GM19452 (cell line): ENCODE measurements around the gene RNF121.

Source experiments
- ATAC-seq: cut with Tn5 transposase; IDR thresholded peaks from one replicate; pipeline ENCODE4 v1.9.1; 2021; ENCODE audit not compliant: unreplicated experiment

The RNF121 gene

DNA sequence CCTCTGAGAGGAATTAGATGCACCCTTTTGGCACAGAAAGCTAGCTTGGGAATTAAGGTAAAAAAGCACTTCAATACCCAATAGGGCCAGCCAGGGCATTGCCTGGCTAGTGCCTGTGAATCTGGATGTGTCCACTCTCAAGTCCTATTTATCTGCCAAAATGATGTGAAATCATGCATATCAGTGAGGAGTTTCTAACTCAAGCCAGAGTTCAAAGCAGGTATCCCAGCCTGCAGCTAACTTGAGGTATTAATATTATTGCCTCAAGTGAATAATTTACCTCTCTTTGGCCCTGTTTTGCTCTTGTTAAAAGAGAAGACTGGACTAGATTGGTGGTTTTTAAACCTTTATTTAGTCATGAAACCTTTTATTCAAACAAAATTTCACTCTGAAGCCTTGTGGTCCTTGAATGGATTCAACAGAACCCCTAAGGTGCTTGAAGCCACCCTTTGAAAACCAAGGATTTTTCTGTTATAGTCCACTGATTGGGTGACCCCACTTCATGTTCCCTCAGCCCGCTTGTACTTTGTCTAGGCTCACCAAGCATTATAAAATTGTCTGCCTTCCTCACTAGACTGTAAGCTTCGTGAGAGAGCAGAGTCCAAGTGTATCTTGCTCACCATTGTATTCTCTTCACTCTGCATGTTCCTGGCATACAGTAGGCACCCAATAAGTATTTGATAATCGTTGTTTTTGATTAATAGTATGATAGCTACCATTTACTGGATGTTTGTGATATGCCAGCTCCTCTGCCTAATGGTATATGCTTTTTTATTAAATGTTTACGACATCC, 4.5 kb downstream of the RNF121 start:
- no peak for ATAC-seq

DNA sequence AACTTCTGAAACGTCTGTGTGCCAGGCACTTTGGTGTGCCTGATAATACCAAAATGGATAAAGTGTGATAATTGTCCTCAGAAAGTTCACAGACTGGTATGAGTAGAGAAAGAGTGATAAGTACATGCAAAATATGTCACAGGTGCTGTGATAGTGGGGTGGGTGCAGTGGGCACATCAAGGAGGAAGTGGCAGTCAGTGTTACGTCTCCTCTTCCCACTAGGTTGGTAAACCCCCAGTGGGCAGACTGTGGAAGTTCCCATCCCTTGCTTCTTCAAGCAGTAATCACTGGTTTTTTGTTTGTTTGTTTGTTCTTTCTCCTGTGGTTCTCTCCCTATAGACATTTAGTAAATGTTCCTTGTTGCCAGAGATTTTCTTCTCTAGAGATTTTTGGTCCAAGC, 5.4 kb downstream of the RNF121 start:
- no peak for ATAC-seq

DNA sequence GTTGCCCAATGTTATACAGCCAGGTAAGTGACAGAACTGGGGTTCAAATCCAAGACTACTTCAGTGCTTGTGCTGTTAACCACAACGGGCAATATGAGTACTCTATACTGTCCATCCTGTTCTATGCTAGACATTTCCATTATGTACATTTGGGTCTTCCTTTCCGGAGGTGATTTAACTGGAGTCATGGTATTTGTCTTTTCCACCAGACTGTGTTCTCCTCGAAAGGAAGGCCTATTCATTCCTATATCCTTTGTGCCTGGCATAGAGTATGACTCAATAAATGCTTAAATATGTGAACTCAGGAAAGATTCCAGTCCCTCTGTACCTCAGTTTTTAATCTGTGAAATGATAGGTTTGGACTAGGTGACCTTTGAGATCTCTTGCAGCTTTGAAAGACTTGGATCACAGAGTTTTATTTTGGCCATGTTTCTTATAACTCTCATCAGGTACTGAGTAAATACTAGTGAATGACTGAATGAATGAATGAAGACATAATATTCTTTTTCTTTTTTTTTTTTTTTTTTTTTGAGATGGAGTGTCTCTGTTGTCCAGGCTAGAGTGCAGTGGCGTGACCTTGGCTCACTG, 6.6 kb downstream of the RNF121 start:
- no peak for ATAC-seq

DNA sequence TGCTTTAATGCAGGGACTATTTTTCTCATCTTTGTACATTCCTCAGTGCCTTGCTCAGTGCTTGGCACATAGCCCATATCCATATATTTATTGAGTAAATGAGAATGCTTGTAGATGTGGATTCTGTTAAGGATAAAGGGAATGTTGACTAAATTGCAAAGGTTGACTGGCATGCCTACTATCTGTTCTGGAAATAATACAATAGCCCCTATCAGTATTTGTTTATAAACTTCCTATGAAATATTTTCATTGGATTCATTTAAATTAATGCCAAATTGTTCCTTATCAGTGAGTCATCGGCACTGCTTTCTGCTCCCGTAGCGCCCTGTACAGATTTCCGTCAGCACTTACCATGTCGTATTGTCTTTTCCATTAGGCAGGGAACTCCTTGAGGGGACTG, 8.0 kb downstream of the RNF121 start:
- ATAC-seq = no peak

DNA sequence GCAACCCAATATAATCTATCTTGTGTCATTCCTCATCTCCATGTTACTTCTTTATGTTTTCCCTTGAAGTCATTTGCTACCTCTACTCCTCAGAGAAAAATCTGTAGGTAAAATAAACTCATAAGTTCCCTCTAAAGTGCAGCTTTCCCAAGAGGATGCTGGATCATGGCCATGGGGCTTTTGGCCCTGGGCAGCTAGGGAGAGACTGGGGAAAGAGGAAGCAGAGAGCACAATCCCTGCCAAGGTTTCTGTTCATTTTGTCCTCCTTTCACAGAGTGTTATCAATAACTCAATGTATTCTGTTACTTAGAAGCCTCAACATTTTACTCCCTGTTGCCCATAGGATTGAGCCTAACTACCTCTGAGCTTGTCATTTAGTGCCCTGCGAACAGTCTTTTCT, 9.0 kb downstream of the RNF121 start:
- ATAC-seq = no peak

DNA sequence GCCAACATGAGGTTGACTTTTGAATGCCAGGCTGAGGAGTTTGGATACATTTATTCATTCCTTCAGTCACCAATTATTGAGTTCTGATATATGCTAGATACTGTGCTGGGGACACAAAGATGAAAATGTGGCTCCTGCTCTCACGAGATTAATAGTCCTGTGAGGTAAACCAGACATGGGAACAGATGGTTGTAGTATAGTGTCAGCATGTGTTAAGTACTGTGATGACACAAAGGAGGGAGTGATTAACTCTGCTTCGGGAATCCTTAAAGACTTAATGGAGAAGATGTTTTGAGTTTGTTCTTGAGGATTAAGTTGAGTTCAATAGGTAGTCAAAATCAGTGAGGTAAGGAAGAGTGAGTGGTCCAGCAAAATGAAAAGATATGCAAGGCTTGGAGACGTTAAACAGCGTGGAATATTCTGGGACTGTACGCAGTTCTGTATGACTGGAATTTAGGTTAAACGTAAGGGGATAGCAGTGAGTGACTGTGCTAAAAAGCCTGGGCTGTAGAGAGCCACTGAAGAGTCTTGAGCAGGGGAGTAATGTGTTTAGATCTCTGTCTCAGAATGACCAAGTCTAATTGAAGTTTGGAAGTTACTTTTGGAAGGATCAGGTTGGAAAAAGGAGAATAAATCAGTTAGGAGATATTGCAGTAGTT, 11.8 kb downstream of the RNF121 start:
- no peak for ATAC-seq

DNA sequence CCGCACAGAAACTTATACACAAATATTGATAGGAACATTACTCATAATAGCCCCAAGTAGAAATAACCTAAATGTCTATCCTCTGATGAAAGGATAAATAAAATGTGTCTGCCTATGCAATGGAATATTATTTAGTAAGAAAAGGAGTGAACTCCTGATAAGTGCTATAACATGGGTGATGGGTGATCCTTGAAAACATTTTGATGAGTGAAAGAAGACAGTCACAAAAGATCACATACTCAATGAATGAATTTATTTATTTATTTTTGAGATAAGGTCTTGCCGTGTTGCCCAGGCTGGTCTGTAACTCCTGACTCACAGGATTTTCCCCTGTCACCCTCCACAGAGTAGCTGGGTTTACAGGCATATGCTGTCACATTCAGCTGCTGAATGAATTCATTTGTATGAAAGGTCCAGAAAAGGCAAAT, 17.3 kb downstream of the RNF121 start:
- ATAC-seq = no peak

DNA sequence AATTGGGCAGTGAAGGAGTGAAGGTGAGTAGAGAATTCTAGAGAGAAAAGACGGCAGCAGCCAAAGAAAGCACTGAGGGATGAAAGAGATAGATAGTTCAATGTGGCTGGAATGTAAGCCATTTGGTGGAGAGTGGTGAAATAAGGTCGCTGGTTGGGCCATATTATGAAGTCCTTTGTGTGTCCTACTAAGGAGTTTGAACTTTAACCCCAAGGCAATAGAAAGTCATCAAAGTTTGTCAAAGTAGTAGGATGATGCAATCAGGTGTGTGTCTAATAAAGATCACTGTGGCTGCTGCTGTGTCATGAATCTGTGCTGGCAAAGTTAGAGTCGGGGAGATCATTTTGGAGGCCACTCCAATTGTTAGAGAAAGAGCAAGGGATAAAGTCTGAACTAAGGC, 18.7 kb downstream of the RNF121 start:
- ATAC-seq = no peak

DNA sequence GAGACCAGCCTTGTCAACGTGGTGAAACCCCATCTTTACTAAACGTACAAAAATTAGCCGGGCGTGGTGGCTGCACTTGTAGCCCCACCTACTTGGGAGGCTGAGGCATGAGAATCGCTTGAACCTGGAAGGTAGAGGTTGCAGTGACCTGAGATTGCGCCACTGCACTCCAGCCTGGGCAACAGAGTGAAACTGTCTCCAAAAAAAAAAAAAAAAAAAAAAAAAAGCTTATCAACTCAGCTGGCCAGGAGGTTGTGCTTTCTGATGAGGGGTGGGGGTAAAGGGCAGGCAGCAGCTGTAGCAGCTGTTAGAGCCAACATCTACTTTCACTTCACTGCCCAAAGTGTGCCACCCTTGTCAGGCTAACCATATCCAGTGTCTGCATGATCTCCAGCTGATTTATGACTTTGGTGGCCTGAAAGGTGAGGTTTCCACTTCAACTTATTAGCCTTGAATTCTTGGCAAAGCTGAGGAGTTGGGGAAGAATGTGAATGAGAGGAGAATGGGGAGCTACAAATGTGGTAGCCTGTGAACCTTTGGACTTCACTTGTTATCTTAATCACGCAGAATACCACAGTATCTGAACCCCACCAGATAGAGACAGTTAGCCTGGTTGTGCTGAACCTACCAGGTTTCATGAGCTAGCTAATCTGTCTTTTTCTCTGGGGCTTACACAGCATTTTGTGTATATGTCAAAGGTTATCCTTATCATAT, 19.6 kb downstream of the RNF121 start:
- no peak for ATAC-seq

DNA sequence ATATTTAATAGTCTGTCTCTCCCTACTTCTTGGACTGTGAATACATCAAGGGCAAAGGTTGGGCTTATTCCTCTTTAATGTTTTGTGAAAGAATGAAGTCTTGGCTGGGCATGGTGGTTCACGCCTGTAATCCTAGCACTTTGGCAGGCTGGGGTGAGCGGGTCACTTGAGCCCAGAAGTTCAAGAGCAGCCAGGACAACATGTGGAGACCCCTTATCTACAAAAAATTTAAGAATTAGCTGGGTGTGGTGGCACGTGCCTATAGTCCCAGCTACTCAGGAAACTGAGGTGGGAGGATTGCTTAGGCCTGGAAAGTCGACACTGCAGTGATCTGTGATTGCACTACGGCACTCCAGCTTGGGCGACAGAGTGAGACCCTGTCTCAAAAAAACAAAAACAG, 20.2 kb downstream of the RNF121 start:
- no peak for ATAC-seq

DNA sequence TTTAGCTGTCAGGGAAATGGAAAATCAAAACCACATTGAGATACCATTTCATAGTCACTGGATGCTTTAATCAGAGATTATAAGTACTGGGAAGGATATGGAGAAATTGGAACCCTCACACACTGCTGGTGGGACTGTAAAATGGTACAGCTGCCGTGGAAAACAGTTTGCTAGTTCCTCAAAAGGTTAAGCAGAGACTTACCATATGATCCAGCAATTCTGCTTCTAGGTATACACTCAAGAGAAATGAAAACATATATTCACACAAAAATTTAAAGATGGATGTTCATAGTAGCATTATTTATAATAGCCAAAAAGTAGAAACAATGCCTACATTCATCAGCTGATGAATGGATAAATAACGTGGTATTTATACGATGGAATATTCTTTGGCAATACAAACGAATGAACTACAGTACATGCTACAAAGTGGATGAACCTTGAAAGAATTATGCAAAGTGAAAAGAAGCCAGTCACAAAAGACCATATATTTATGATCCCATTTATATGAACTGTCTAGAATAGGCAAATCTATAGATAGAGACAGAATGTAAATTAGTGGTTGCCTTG, 23.0 kb downstream of the RNF121 start:
- ATAC-seq = no peak

DNA sequence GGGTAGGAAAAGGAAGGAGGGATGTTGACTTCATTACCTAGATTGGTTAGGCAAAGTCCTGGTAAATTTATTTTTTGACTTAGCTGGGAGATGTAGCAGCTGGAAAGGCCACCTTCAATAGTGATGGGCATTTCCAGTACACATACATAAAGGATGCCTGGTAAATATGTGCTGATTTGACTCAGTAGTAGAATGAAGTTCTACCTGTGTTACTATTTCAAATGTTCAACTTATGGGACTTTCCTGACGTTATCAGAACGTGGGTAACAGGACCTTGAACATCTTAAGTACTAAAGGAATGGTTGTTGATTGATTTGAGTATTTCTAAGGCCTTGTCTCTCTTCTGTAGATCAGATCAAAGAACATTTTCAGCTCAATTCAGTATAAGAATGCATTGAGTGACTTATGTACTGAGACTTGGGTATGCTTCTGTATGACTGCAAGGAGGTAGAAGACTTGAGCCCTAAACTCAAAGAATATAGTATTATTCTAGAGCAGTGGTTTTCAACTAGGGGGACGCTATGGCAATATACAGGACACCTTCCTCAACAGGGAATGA, 27.1 kb downstream of the RNF121 start:
- no peak for ATAC-seq

DNA sequence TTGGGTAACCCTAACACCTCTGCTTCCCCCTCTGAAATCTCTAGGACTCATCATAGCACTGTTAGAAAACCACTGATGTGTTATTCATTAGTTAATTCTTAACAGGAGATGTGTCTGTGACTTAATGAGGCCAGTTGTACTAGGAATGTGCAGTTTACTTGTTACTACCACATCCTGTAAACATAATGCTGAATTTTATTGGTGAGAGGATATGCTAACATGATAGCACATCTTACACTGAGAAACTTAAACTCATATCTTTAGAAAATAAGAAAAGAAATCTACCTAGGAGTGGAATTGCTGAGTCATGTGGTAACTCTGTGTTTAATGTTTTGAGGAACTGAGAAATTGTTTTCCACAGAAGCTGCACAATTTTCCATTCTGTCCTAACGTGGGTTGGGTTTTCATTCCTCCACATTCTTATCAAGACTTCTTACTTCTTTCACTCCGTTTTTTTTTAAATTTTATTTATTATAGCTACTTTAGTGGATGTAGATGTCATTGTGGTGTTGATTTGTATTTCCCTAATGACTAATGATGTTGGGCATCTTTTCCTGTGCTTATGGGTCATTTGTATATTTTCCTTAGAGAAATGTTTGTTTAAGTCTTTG, 33.7 kb downstream of the RNF121 start:
- peak; percentile 83 for ATAC-seq

DNA sequence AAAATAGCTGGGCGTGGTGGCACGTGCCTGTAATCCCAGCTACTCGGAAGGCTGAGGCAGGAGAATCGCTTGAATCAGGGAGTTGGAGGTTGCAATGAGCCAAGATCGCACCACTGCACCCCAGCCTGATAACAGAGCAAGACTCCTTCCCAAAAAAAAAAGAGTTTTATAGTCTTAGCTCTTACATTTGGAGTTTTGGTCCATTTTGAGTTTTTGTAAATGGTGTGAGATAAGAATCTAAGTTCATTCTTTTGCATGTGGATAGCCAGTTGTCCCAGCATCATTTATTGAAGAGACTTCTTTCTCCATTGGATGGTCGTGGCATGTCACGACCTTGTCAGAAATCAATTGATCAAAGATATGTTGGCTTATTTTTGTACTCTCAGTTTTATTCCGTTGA, 34.6 kb downstream of the RNF121 start:
- ATAC-seq = no peak

DNA sequence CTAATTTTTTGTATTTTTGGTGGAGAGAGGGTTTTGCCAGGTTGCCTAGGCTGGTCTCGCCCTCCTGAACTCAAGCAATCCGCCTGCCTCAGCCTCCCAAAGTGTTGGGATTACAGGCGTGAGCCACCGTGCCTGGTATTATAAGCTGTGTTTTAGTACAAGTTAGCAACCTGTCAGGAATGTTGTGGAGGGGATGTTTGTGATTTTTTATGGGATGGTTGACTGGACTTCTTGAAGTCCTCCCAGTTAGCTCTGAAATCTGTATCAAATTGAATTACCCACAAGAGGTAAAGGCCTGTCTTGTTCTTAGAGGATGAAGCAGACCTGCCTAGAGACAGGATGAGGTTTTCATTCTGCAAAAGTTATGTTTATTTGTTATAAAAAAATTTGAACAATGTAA, 35.8 kb downstream of the RNF121 start:
- ATAC-seq = no peak

DNA sequence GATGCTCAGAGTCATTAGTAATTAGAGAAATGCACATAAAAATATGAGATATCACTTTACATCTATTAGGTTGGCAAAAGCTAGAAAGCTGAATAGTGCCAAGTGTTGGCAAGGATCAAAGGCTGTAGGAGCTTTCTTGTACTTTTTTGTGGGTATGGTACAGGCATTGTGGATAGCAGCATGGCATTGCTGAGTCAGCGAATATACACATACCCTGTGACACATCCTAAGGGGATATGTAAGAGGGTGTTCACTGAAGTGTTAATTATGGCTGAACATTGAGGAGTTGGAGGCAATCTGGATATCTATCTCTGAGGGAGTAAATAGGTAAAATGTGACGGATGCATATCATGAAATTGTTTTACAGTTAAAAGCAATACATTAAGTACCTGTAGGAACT, 42.8 kb downstream of the RNF121 start:
- no peak for ATAC-seq

DNA sequence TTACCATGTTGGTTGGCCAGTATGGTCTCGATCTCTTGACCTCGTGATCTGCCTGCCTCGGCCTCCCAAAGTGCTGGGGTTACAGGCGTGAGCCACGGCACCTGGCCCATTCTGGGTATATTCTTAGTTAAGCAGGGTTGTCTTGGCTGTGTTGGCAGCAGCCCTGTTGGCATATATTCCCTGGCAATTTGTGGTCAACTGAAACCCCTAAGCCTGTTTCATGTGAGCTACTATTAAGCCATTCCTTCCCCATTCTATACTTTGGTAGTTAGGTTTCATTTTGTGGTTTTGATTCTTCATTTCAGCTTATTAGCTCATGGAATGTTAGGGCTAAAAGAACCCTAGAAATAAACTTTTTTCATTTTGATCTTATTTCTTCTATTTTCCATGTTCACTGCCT, 47.7 kb downstream of the RNF121 start:
- ATAC-seq = no peak

DNA sequence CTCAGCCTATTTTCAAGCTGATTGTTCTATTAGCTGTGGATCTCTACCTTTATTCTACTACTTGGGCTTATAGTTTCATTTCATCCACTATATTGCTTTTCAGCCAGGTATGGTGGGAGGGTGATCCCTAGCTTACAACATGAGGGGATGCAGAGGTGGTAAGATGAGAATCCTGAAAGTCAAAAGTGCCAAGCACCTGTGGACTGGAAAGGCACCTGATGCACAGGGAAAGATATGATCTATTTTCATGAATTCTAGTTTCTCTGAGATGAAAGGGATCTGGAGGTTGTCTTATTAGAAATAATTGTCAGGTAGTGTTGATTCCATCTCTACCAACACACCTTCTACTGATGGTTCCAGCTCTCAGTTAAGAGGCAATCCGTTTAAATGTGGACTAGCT, 48.2 kb downstream of the RNF121 start:
- ATAC-seq = no peak

DNA sequence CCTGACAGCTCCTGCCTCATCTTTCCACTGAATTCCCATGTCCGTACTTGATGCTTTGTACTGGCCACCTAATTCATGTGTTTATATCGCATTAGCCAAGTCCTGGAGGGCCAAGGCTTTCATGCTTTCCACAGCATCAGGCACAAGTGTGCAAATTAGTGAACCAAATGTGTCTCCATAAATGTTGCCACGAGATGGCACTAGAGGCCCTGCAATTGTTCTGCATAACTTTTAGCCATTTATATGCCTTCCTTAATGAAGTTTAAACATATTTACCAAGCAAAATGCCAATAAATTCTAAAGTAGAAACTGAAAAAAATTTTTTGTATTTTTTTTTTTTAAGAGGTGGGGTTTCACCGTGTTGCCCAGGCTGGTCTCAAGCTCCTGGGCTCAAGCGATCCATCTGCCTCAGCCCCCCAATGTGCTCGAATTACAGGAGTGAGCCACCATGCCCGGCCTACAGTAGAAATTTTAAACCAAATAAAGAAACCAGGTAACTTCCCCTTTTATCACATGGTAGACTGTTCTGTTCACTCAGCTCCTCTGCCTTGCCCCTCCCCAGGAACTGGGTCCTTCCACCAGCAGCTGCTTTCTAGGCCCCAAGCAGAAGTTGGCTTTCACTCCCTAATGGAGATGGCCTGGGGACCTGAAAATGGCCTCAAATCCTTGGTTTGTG, 49.0 kb downstream of the RNF121 start:
- ATAC-seq = no peak

DNA sequence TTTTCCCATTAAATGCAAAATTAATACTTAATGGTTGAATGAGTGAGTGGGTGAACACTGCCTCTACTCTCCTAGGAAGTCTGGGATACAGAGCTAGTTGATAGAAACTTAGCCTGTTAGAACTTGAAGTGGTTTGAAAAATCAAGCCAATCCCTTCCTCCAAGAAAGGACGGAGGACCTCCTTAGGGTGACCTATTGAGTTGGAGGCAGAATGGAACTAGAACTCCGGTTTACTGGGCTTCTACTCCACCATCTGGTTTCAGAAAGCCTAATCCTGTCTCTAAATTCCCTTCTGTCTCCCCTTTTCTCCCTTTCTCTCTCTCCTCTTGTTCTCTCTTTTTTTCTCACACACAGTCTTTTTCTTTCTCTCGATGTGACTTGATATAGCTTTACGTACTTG, 50.2 kb downstream of the RNF121 start:
- ATAC-seq = no peak
